Testis (tissue), 3 donors: ENCODE results near the gene GDPD2. TPM values are rescaled to one million over a fixed set of nuclear protein-coding genes. Genes with fewer than 3 reads are reported as not detected.

Experiments
- DNase-seq: peaks from one replicate; pipeline ENCODE4 v3.0.0-alpha.2; 2019
- H3K27ac ChIP-seq, 2 donors: fragments of 200-600 bp; sonication (generic); one replicate each; pipeline ENCODE4 v1.5.1; 2019
- H3K27me3 ChIP-seq: fragments of 200-600 bp; sonication (generic); one replicate; pipeline ENCODE4 v1.5.1; 2019
- H3K36me3 ChIP-seq: fragments of 200-600 bp; sonication (generic); one replicate; pipeline ENCODE4 v1.5.1; 2017; ENCODE audit warnings: low read depth; ENCODE audit errors: missing control alignments
- H3K4me1 ChIP-seq: fragments of 200-600 bp; sonication (generic); one replicate; pipeline ENCODE4 v1.5.1; 2019
- H3K4me3 ChIP-seq, 2 donors: fragments of 200-600 bp; sonication (generic); one replicate each; pipeline ENCODE4 v1.5.1; 2017 to 2019
- H3K9me3 ChIP-seq: fragments of 200-600 bp; sonication (generic); one replicate; pipeline ENCODE4 v1.5.1; 2017
- POLR2A ChIP-seq: fragments of 450-650 bp; IDR thresholded peaks from one replicate; pipeline ENCODE4 v1.6.1; 2017; ENCODE audit warnings: antibody characterized with exemption, mild to moderate bottlenecking, moderate library complexity
- WGBS, 2 donors: methylation state at CpG; one replicate each; pipeline ENCODE4 v1.1.5; 2018; 5-methylcytosine and 5-hydroxymethylcytosine counted together
- intact Hi-C: fragments of 100-400 bp; cut with DNase I; formaldehyde crosslinking; loops from one replicate; pipeline ENCODE4 v1.15.1; 2023; ENCODE audit warnings: low total_unique reads
- polyA plus RNA-seq: library from polyadenylated mRNA; stranded (reverse); fragments of 350-450 nt; fragmentation: Illumina TruSeq; extraction: RNeasy Lipid Tissue Mini Kit (QIAGEN cat#74804); gene quantifications from one replicate; pipeline ENCODE4 v1.2.3, GENCODE V29; 2014; ENCODE audit warnings: low read depth, low replicate concordance; ENCODE audit not compliant: insufficient read depth
- total RNA-seq, 2 donors: library from RNA; depleted of rRNA; stranded (reverse); fragments of >200 nt; gene quantifications; one replicate each; pipeline ENCODE4 v1.2.3, GENCODE V29; 2016
- TF ChIP-seq, protein P1 (sequence below), 3 experiments: fragments of 450-650 bp in 2 of 3; fragments of 200-600 bp in 1 of 3; sonication (generic) in 1 of 3; IDR thresholded peaks; one replicate each; pipeline ENCODE4 v1.5.1; 2016 to 2019; ENCODE audit warnings: antibody characterized with exemption in 3 of 3, mild to moderate bottlenecking in 2 of 3, moderate library complexity in 1 of 3

Gene GDPD2
- total and polyA plus RNA-seq, 3 donors from 2014 or later, result not detected

- Histone ChIP-seq H3K4me3 (no peak overlapping the region), H3K9me3 (no peaks in the 10 kb centered on the region), H3K36me3 (no peaks in the 10 kb centered on the region), H3K4me1 (no peaks in the 10 kb centered on the region), H3K27ac (no peak overlapping the region), H3K27me3 (no peaks in the 10 kb centered on the region)
- 80 to 90% methylated on average over 2 to 6 of the region's 10 CpGs for WGBS, 2 donors
- no peak for DNase-seq
- intact Hi-C loops, result no loop called here
- TF ChIP-seq POLR2A, result no peak
Measured at GRCh38 chrX:70424801-70425200, 1.7 kb downstream of the GDPD2 start.

GRCh38 chrX:70426286-70427278 is 3.5 kb downstream of the GDPD2 start:
- Histone ChIP-seq H3K27ac (no peak overlapping the region), H3K4me1 (no peaks in the 10 kb centered on the region), H3K27me3 (no peaks in the 10 kb centered on the region), H3K4me3 (no peak overlapping the region), H3K9me3 (no peaks in the 10 kb centered on the region), H3K36me3 (no peaks in the 10 kb centered on the region)
- TF ChIP-seq POLR2A, result no peak
- TF ChIP-seq, protein P1, sequence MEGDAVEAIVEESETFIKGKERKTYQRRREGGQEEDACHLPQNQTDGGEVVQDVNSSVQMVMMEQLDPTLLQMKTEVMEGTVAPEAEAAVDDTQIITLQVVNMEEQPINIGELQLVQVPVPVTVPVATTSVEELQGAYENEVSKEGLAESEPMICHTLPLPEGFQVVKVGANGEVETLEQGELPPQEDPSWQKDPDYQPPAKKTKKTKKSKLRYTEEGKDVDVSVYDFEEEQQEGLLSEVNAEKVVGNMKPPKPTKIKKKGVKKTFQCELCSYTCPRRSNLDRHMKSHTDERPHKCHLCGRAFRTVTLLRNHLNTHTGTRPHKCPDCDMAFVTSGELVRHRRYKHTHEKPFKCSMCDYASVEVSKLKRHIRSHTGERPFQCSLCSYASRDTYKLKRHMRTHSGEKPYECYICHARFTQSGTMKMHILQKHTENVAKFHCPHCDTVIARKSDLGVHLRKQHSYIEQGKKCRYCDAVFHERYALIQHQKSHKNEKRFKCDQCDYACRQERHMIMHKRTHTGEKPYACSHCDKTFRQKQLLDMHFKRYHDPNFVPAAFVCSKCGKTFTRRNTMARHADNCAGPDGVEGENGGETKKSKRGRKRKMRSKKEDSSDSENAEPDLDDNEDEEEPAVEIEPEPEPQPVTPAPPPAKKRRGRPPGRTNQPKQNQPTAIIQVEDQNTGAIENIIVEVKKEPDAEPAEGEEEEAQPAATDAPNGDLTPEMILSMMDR (IDR thresholded peaks at IDR 0.05), result no peak
- intact Hi-C loops, result no loop called here
- no peak for DNase-seq
- 91 to 100% methylated on average over 4 to 6 of the region's 15 CpGs for WGBS, 2 donors

DNA sequence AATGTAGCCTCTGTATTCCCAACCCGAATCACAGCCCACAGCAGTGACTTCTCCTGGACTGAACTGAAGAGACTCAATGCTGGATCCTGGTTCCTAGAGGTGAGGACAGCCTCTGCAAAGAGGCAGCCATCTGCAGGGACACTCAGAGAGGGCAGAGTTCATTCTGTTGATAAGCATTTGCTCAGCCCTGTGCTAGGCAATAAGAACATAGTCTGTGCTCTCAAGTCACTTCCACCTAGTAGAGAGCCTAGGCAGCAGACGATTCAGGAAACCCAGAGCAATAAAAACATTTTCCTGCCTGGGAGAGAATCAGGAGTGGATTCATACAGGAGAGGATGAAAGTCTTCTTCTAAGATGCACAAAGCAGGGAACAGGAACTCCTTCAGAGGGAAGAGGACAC is 4.3 kb downstream of the GDPD2 start:
- Histone ChIP-seq H3K4me3 (no peak overlapping the region), H3K27ac (no peak overlapping the region), H3K4me1 (no peaks in the 10 kb centered on the region), H3K36me3 (no peaks in the 10 kb centered on the region), H3K9me3 (no peaks in the 10 kb centered on the region), H3K27me3 (no peaks in the 10 kb centered on the region)
- WGBS, 2 donors, result 40 to 72% methylated on average over 1 to 2 of the region's 2 CpGs
- TF ChIP-seq POLR2A, result no peak
- TF ChIP-seq, protein P1 (IDR thresholded peaks at IDR 0.05), result no peak
- intact Hi-C loops, result no loop called here
- DNase-seq, result no peak

DNA sequence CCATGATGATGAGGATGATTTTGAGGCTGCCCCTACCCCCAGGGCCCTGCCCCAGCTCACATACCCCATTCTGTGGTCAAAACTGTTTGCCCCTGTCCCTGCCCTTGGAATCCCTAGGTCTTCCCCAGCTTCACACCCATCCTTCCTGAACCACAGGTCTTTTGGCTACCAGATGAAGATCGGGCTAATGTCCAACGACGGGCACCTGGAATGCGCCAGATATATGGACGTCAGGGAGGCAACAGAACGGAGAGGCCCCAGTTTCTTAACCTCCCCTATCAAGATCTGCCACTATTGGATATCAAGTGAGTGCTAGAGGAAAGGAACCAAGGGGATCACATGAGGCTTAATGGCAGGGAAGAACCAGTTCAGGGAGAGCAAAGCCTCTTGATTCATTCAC is 6.6 kb downstream of the GDPD2 start:
- no peaks in the 10 kb centered on the region for H3K9me3 ChIP-seq
- H3K27me3 ChIP-seq, result no peaks in the 10 kb centered on the region
- intact Hi-C loops, result no loop called here
- H3K36me3 ChIP-seq, result no peaks in the 10 kb centered on the region
- no peaks in the 10 kb centered on the region for H3K4me1 ChIP-seq
- no peak for DNase-seq
- no peak overlapping the region for H3K4me3 ChIP-seq
- TF ChIP-seq, protein P1 (IDR thresholded peaks at IDR 0.05), result no peak
- TF ChIP-seq POLR2A, result no peak
- no peak overlapping the region for H3K27ac ChIP-seq
- WGBS, 2 donors, result 96% methylated on average over 6 of the region's 6 CpGs; no CpG with 5 or more reads in 1 of the 2 donors

DNA sequence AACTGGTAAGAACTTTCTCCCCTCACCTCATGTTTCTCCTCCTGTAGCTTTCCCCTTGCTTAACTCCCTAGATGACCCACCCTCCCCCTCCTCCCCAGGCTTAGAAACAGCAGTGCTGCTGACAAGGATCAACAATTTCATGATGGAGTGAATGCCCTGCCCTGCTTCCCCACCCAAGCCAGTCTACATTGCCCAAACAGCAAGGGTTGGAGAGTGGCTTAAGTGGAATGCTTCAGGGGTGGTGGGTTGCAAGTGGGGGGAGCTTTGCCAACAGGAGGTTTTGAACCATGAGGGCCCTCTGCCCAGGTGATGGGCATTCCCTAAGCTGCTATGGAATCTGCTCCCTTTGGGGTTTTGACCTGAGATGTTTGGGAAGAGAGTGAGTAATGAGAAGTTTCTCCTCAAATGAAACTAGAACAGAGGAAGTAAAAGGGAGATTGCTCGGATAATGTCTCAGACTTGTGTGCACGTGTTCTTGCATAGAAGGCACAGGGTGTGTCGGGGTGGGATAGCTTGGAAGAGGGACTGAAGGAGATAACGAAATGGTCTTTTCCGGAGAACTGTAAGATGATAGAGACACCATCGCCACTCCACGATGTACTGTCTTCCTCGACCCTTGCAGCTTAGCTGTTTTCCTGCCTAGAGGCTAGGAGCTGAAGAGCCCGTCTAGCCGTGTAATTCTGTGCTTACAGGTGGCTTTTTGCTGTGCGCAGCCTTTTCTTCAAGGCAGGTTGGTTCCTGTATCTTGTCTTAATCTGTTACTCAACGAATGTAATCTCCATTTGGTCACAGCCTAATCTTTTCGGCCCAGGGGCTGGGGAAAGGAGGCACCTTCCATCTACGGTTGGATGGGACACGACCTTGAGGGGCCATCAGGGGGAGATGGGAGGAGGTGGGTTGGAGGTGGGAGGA is 10.1 kb downstream of the GDPD2 start:
- intact Hi-C loops, result no loop called here

More for the DNA sequence above, 10.1 kb downstream of the GDPD2 start:
- H3K9me3 ChIP-seq, result no peaks in the 10 kb centered on the region
- H3K36me3 ChIP-seq, result no peaks in the 10 kb centered on the region
- peak overlapping the region; percentile 59 to 69 for H3K4me3 ChIP-seq
- WGBS, 2 donors, result 40 to 48% methylated on average over 12 to 15 of the region's 15 CpGs
- H3K27me3 ChIP-seq, result no peaks in the 10 kb centered on the region
- TF ChIP-seq, protein P1 (IDR thresholded peaks at IDR 0.05), result no peak
- no peak for TF ChIP-seq POLR2A
- no peaks in the 10 kb centered on the region for H3K4me1 ChIP-seq
- no peak overlapping the region for H3K27ac ChIP-seq
- DNase-seq, result no peak
